GM18505 (cell line): ENCODE results near the gene FBXO31.
"Not testable (repeated sequence)": the region's sequence is repeated elsewhere in the genome, so short reads cannot be mapped to it uniquely, and the experiment has no call there.

Source experiments
- ATAC-seq: cut with Tn5 transposase; IDR thresholded peaks from one replicate; pipeline ENCODE4 v1.9.1; 2021; ENCODE audit not compliant: unreplicated experiment
- POLR2A ChIP-seq: IDR thresholded peaks from 4 replicates; pipeline ENCODE4 v1.6.1; 2011; ENCODE audit warnings: borderline replicate concordance; ENCODE audit not compliant: insufficient read depth, insufficient read length; ENCODE audit errors: extremely low read depth

The FBXO31 gene

GRCh38 chr16:87406495-87407088, 23.0 kb upstream of the FBXO31 start:
- TF ChIP-seq POLR2A: no peak
- ATAC-seq: no peak

- ATAC-seq: no peak
- TF ChIP-seq POLR2A: no peak
Measured at GRCh38 chr16:87404764-87405625, 21.4 kb upstream of the FBXO31 start.

GRCh38 chr16:87395181-87395842, 11.7 kb upstream of the FBXO31 start:
- no peak for ATAC-seq

GRCh38 chr16:87393680-87394055, 10.1 kb upstream of the FBXO31 start:
- no peak for TF ChIP-seq POLR2A
- ATAC-seq: no peak

More at GRCh38 chr16:87395181-87395842, 11.7 kb upstream of the FBXO31 start:
- no peak for TF ChIP-seq POLR2A

GRCh38 chr16:87392821-87393679, 9.5 kb upstream of the FBXO31 start:
- ATAC-seq: peak; percentile 8
- TF ChIP-seq POLR2A: no peak

- TF ChIP-seq POLR2A: peak; percentile 88
- ATAC-seq: peak; percentile 61
Measured at GRCh38 chr16:87391950-87392820, 8.6 kb upstream of the FBXO31 start, which contains the start of gene MAP1LC3B. MAP1LC3B (plus strand) TSS chr16:87392336; CDS start chr16:87392428, 92 bp downstream.

- TF ChIP-seq POLR2A: peak; percentile 0
- ATAC-seq: no peak
Measured at GRCh38 chr16:87391324-87391949, 7.9 kb upstream of the FBXO31 start.

GRCh38 chr16:87390641-87391323, 7.2 kb upstream of the FBXO31 start:
- ATAC-seq: no peak
- no peak for TF ChIP-seq POLR2A

GRCh38 chr16:87389914-87390313, 6.3 kb upstream of the FBXO31 start:
- ATAC-seq: not testable (repeated sequence)

- no peak for TF ChIP-seq POLR2A
Measured at GRCh38 chr16:87389245-87389644, 5.7 kb upstream of the FBXO31 start.

GRCh38 chr16:87388818-87389134, 5.2 kb upstream of the FBXO31 start:
- no peak for TF ChIP-seq POLR2A

More at GRCh38 chr16:87389245-87389644, 5.7 kb upstream of the FBXO31 start:
- no peak for ATAC-seq

More at GRCh38 chr16:87388818-87389134, 5.2 kb upstream of the FBXO31 start:
- ATAC-seq: no peak
